Measurements from ENCODE around the gene PPBP.

The PPBP gene
- 0 reads per million in 2 donors for total RNA-seq

- DNase-seq = no peak
Observed at GRCh38 chr4:73988061-73988460, at the start of gene PPBP. TSS of gene PPBP (minus strand) at chr4:73988190. CDS start at chr4:73988103, 87 bp downstream.

DNA sequence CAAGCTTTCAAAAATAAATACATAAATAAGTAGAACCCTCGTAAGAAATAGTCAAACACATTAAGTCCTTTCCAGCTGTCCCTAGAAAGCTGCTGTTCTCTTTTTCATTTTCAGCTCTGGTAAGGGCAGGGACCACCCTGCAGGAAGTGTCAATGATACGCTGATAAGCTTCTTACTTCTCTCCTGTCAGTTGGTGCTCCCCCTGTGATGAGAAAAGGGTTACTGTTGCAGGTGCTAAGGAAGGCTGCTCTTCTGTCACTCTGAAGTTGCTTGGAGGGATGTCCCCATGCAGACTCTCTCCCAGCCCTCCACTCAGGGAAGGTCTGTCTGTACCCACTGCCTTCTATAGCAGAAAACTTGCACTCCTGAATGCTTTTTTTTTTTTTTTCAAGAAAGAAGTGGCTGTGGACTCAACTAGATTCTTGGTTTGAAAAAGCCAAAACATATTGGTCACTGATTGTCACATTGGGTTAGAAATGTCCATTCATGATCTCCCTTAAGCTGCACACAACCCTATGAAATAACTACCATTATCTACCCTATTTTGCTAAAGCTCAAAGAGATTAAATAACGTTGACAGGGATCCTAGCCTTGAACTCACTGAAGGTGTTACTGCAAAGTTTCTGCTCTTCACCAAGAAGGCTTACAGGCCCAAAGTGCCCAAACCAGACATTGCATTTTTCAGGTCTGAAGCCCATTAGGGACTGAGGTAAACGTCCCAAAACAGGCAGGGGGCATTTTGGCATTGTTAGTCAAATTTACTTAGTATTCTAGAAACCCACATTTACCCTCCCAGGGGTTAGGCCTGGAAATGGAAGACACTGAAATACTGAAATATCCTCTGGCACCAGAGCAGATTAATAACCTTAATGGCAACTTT, 49.3 kb upstream of the PPBP start:
- DNase-seq = no peak

- DNase-seq = no peak
Observed at GRCh38 chr4:74033739-74034138, 45.7 kb upstream of the PPBP start.

- DNase-seq = no peak
Observed at GRCh38 chr4:74032064-74032463, 44.1 kb upstream of the PPBP start.

DNA sequence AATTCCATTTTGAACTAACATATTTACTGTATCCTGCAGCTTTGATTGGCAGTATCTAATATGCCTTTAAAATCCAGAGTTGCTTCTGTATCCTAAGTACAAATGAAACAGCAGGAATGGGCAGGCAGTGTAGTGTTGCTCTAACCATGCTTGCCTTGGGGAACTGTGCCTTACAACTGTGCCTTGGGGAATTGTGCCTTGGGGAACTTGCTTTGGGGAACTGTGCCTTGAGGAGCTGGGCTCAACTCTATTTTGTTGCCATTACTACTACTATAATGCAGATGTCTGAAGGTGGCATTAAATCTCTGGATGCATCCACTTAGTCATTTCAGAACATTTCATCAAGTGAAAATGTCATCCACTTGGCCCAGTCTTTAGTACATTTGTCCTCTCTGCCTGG, 43.6 kb upstream of the PPBP start:
- no peak for DNase-seq

DNA sequence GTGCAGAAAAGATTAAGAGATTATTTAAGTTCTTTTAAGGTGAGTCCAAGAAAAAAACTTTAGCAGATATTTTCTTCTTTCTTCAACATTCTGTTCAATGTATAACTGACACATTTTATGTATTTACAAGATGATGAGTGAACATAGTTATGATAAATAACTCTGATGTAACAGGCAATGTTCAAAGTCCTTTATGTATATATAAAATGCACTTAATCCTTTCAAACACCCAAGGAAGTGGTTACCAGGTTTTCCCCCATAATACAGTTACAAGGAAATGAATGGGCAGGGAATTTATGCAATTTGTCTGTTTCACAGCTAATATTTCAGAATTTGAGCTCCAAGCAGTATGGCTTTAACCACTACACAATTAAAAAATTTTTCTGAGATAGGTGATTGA, 42.3 kb upstream of the PPBP start:
- DNase-seq = no peak

DNA sequence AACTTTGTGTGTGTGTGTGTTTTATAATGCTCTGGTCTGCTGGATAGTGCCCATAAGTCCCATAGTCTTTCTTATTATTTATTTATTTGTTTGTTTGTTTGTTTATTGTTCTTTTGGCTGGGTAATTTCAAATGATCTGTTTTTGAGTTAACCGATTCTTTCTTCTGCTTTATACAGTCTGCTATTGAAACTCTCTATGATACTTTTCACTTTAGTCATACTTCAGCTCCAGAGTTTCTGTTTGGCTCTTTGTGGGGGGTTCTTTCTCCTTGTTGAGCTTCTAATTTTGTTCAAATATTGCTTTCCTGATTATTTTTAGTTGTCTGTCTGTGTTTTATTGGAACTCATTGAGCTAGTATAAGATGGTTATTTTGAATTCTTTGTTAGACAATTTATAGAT, 40.5 kb upstream of the PPBP start:
- DNase-seq = no peak

GRCh38 chr4:74023709-74024108, 35.7 kb upstream of the PPBP start:
- DNase-seq = no peak

DNA sequence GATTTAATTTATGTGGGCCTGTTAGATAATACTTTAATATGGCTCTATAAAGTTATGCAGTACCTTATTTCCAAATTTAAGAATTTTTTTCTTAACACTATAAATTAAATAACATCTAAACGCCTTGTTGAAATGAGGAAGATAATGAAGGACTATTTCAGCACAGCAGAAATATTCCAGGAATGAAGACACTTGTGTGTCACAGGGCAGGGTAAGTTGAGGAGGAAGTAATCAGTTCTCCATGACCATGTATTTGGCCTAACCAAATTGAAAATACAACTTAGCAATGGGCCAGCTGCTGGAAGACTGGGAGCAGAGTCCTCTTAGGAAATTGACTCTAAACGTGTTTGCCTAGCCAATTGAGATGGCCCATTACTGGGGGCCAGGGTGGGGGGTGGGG, 33.6 kb upstream of the PPBP start:
- no peak for DNase-seq

- DNase-seq = no peak
Observed at GRCh38 chr4:74018771-74019170, 30.8 kb upstream of the PPBP start.

DNA sequence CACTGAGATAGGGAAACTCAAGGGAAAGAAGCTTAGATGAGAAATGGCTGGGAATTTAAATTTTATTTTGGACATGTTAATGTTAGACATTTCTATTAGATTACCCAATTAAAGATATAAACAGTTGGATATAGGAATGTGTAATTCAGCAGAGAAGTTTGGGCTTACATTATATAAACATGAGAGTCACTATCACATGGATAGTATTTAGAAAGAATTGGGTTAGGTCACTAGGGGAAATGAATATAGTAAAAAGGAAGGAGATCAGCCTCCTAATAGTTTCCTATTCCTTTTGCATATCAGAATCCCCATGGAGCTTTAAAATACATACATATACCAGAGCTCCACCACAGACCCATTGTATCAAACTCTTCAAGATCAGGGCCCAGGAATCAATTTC, 30.1 kb upstream of the PPBP start:
- no peak for DNase-seq

DNA sequence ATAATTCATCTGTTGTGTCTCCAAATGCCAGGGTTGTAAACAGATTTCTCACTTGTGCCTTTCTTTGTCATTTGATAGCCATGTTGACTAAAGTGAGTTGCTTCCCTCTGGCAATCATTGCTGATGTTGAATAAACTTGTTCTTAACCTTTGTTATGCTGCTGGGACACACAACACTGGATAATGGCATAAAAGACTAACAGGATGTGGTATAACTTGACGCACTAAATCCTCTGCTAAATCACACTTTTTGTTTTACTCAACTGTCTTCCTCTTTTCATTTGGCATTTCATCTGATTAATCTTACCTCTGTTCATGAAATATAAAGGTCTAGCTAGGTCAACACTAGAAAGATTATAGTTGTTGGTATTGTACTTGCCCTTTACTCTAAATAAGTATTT, 28.1 kb upstream of the PPBP start:
- no peak for DNase-seq

GRCh38 chr4:74015126-74015780, 27.3 kb upstream of the PPBP start:
- no peak for DNase-seq

GRCh38 chr4:74014332-74014731, 26.3 kb upstream of the PPBP start:
- DNase-seq = no peak

GRCh38 chr4:74013264-74013663, 25.3 kb upstream of the PPBP start:
- no peak for DNase-seq

GRCh38 chr4:74012130-74012529, 24.1 kb upstream of the PPBP start:
- DNase-seq = no peak

- no peak for DNase-seq
Observed at GRCh38 chr4:74009307-74009706, 21.3 kb upstream of the PPBP start.

- DNase-seq = no peak
Observed at GRCh38 chr4:74006009-74006476, 18.1 kb upstream of the PPBP start.

DNA sequence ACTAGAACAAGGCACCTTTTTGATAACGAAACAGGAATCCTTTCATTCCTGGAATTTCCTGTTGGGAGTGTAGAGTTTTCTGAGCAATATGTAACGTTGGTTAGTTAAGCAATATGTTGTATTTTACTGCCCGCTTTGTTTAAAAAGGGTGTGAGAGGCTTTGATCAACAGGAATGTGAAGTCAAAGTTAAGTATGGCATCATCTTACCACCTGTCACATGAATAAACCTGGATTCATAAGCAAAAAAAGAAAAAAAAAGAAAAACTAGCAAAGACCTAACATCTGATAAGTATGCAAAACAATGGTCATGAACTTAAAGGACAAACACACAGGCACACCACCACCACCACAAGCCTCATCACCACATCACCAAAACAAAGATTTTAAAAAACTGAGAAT, 17.5 kb upstream of the PPBP start:
- DNase-seq = no peak

DNA sequence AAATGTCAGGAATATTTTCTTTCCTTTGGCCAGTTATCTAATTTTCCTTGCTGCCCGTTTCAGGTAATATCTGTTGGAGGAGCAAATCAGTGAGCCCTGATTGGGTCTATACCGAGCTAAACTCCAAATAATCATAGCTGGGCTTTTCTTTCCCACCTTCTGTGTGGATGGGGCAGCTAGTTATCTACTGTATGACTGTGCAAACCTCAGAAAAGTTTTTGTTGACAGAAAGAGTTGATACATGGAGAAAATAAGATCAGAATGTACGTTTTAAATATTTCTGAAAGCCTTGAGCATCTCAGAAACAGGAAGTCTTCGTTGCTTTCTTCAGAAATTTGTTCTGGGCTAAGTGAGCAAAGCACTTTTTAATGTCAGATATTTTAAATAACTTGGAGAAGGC, 16.7 kb upstream of the PPBP start:
- no peak for DNase-seq

DNA sequence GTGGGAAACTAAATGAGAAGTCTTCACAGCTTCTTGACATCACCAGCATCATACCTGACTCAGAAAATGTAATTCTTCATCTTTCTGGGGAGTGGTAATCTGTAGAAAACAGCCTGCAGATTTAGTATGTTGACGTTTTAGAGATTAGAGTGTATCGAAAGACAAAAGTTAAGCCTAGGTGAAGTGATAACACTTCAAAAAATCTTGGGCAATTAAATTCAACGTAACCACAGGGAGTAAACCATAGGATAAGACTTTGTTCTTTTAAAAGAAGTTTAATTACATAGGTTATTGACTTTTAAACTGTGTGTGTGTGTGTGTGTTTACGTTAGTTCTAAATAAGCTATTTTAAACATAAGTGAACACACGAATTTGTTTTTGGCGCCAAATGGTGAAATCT, 12.3 kb upstream of the PPBP start:
- DNase-seq = no peak

DNA sequence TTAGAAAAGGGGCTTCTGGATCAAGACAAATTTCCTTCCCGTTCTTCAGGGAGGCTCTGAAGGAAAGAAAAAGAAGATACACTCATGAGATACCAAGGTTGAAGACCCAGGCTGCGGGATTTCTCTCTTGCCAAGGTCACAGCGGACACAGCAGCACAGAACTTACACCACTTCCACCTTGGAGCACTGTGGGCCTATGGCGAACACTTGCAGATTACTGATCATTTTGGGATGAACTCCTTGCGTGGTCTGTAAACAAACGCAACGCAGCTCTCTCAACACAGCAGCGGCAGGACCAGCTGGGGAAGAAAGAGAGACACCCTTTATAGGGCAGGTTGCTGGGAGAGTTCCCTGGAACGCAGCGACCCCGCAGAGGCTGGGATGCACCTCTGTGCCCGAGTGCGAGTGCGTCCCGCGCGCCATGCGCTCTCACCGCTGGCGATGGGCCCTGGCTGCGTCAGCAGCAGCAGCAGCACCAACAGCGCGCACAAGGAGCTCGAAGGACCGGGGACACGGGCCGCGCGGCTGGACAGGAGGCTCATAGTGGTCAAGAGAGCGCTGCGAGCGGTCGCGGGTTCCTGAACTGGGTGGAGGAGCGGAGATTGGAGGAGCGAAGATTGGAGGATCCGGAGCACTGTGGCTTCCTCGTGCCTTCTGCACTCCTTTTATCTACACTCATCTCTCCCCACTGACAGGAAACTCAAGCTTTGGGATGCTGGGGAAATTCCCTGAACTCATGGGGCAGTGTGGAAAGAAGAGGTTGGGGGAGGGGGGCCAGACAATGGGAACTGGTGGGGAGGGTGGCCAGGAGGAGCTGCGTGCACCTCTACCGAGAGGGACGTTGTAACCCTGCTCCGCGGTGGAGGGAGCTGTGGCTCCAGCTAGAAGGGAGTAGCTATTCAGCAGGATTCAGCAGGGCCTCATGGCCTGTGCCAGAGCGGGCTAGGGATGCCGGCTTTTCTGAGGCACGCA, 10.3 kb upstream of the PPBP start, which contains the start of gene CXCL5:
CXCL5 (minus strand) TSS at position 638 of the 972 bp plus-strand sequence; CDS start at position 542, 96 bp downstream.
- no peak for DNase-seq

DNA sequence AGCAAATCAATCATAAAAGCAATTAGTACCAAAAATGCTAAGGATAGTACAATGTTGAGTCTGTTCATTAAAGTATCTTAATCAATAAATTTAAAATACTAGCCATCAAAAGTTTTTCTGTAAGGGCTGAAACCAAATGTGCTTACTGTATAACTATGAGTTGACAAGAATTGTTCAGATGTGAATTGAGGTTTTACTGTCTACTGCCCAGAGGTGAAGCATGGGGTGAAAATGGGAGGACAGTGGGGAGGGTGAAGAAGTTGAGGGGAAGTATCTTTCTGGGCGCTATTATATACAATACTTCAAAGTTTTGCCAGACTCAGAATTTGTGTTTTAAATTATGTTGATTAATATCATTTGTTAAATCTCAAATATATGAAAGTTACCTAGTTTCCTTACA, 4.1 kb upstream of the PPBP start:
- DNase-seq = no peak
